Glutamatergic neuron (in vitro differentiated cells): Measurements from ENCODE around the gene C3orf70. TPM values are rescaled to one million over a fixed set of nuclear protein-coding genes. Genes with fewer than 3 reads are reported as not detected.
A peak's percentile ranks its signal among the peaks of the same experiment; 100 is the strongest.

ENCODE experiments used
- DNase-seq: peaks from one replicate; pipeline ENCODE4 v3.0.0; 2022
- H3K27ac Mint-ChIP-seq: one replicate; pipeline ENCODE4 v1.8.0; 2020; ENCODE audit warnings: mild to moderate bottlenecking, mixed read lengths, inconsistent platforms; ENCODE audit not compliant: unreplicated experiment
- H3K27me3 Mint-ChIP-seq: one replicate; pipeline ENCODE4 v1.8.0; 2020; ENCODE audit warnings: mild to moderate bottlenecking, moderate library complexity, mixed read lengths, inconsistent platforms; ENCODE audit not compliant: unreplicated experiment
- H3K36me3 Mint-ChIP-seq: one replicate; pipeline ENCODE4 v1.8.0; 2020; ENCODE audit warnings: mild to moderate bottlenecking, mixed read lengths, inconsistent platforms; ENCODE audit not compliant: unreplicated experiment
- H3K4me1 Mint-ChIP-seq: one replicate; pipeline ENCODE4 v1.8.0; 2020; ENCODE audit warnings: mild to moderate bottlenecking, low read depth, mixed read lengths, inconsistent platforms; ENCODE audit not compliant: unreplicated experiment
- H3K4me3 Mint-ChIP-seq: one replicate; pipeline ENCODE4 v1.8.0; 2020; ENCODE audit warnings: mild to moderate bottlenecking, mixed read lengths, inconsistent platforms; ENCODE audit not compliant: unreplicated experiment
- H3K9me3 Mint-ChIP-seq: one replicate; pipeline ENCODE4 v1.8.0; 2020; ENCODE audit warnings: mild to moderate bottlenecking, moderate library complexity, mixed read lengths, inconsistent platforms; ENCODE audit not compliant: unreplicated experiment
- total RNA-seq: library from RNA; stranded (reverse); fragmentation: NEBNext Ultra II Directional; extraction: Animal tissue kit (Norgen Biotek cat#: 25700); gene quantifications from one replicate; pipeline ENCODE4 v1.2.1, GENCODE V29; 2021; ENCODE audit not compliant: unreplicated experiment
- TF ChIP-seq, protein P1 (sequence below): fragments of 200-600 bp; sonication (generic); IDR thresholded peaks from one replicate; pipeline ENCODE4 v1.5.0; 2021; ENCODE audit not compliant: partially characterized antibody, unreplicated experiment

C3orf70 gene
- total RNA-seq, 1 donor from 2014 or later = 44.5 TPM

- peaks cover 17% of the 10 kb centered on the region for H3K9me3 Mint-ChIP-seq
- DNase-seq = no peak
- TF ChIP-seq, protein P1, sequence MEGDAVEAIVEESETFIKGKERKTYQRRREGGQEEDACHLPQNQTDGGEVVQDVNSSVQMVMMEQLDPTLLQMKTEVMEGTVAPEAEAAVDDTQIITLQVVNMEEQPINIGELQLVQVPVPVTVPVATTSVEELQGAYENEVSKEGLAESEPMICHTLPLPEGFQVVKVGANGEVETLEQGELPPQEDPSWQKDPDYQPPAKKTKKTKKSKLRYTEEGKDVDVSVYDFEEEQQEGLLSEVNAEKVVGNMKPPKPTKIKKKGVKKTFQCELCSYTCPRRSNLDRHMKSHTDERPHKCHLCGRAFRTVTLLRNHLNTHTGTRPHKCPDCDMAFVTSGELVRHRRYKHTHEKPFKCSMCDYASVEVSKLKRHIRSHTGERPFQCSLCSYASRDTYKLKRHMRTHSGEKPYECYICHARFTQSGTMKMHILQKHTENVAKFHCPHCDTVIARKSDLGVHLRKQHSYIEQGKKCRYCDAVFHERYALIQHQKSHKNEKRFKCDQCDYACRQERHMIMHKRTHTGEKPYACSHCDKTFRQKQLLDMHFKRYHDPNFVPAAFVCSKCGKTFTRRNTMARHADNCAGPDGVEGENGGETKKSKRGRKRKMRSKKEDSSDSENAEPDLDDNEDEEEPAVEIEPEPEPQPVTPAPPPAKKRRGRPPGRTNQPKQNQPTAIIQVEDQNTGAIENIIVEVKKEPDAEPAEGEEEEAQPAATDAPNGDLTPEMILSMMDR = no peak
- peaks cover 62% of the 10 kb centered on the region for H3K36me3 Mint-ChIP-seq
- peaks cover 5% of the 10 kb centered on the region for H3K27me3 Mint-ChIP-seq
- no peak overlapping the region for H3K4me3 Mint-ChIP-seq
- no peak overlapping the region for H3K27ac Mint-ChIP-seq
- H3K4me1 Mint-ChIP-seq = peaks cover 4% of the 10 kb centered on the region
Measured at GRCh38 chr3:185103359-185104127, 49.3 kb downstream of the C3orf70 start.

- Mint-ChIP-seq H3K4me3 (peak overlapping the region; percentile 71), H3K9me3 (peaks cover 18% of the 10 kb centered on the region), H3K36me3 (peaks cover 8% of the 10 kb centered on the region), H3K27me3 (peaks cover 21% of the 10 kb centered on the region), H3K27ac (peak overlapping the region; percentile 99), H3K4me1 (peaks cover 51% of the 10 kb centered on the region)
- peak; percentile 39 for DNase-seq
- TF ChIP-seq, protein P1 = no peak
Measured at GRCh38 chr3:185094697-185095096, 58.2 kb downstream of the C3orf70 start.

DNA sequence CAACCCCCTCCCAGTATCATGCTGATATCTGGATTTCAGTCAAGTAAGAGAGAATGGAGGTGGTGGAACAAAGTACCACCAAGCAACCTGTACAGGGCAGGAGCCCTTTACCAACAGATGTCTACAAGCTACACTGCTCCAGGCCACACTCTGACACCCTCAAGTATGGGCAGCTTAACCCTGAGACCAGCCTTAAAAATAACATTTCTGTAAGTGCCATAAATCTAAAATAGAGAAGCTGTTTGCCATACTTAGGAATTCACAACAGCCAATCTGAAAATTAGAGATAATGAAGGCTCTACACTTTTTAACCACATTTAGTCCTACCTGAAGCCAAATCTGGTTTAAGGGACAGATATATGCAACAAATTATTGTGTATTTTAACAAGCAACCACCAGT lies 59.7 kb downstream of the C3orf70 start:
- Mint-ChIP-seq H3K27ac (peak overlapping the region; percentile 49), H3K36me3 (no peaks in the 10 kb centered on the region), H3K4me1 (peaks cover 47% of the 10 kb centered on the region), H3K9me3 (peaks cover 15% of the 10 kb centered on the region), H3K4me3 (no peak overlapping the region), H3K27me3 (peaks cover 17% of the 10 kb centered on the region)
- TF ChIP-seq, protein P1 = no peak
- DNase-seq = no peak

- DNase-seq = no peak
- Mint-ChIP-seq H3K4me1 (peaks cover 38% of the 10 kb centered on the region), H3K36me3 (no peaks in the 10 kb centered on the region), H3K27ac (no peak overlapping the region), H3K9me3 (peaks cover 7% of the 10 kb centered on the region), H3K27me3 (peaks cover 10% of the 10 kb centered on the region), H3K4me3 (no peak overlapping the region)
- TF ChIP-seq, protein P1 = no peak
Measured at GRCh38 chr3:185090811-185091210, 62.0 kb downstream of the C3orf70 start.

- no peaks in the 10 kb centered on the region for H3K36me3 Mint-ChIP-seq
- peaks cover 2% of the 10 kb centered on the region for H3K9me3 Mint-ChIP-seq
- no peak overlapping the region for H3K27ac Mint-ChIP-seq
- no peak overlapping the region for H3K4me3 Mint-ChIP-seq
- TF ChIP-seq, protein P1 = no peak
- peaks cover 7% of the 10 kb centered on the region for H3K27me3 Mint-ChIP-seq
- H3K4me1 Mint-ChIP-seq = peaks cover 37% of the 10 kb centered on the region
- DNase-seq = no peak
Measured at GRCh38 chr3:185089751-185090150, 63.1 kb downstream of the C3orf70 start.
